OCI-LY1 (cell line): Measurements from ENCODE around the gene MANSC1.
A peak's percentile ranks its signal among the peaks of the same experiment; 100 is the strongest.

ENCODE experiments used
- H2AFZ ChIP-seq: fragments of 200-600 bp; sonication (generic), shearing (Covaris generic); 2 replicates; pipeline ENCODE4 v1.6.0; 2014; ENCODE audit warnings: antibody characterized with exemption, mild to moderate bottlenecking, low read length
- H3F3A ChIP-seq: fragments of 200-600 bp; sonication (generic), shearing (Covaris generic); 2 replicates; pipeline ENCODE4 v1.6.0; 2014; ENCODE audit warnings: mild to moderate bottlenecking, antibody characterized with exemption, low read length, moderate library complexity; ENCODE audit not compliant: insufficient read depth
- H3K27ac ChIP-seq: fragments of 200-600 bp; sonication (generic); 2 replicates; pipeline ENCODE4 v1.5.1; 2014; ENCODE audit warnings: low read length, mixed run types, mild to moderate bottlenecking, low read depth; ENCODE audit not compliant: poor library complexity, severe bottlenecking
- H3K27me3 ChIP-seq: fragments of 200-600 bp; sonication (generic); 2 replicates; pipeline ENCODE4 v1.6.0; 2014; ENCODE audit warnings: antibody characterized with exemption, mild to moderate bottlenecking, low read length, moderate library complexity; ENCODE audit not compliant: insufficient read depth
- H3K36me3 ChIP-seq: fragments of 200-600 bp; sonication (generic); 2 replicates; pipeline ENCODE4 v1.6.1; 2014; ENCODE audit warnings: mild to moderate bottlenecking, antibody characterized with exemption, low read length, moderate library complexity, mixed read lengths; ENCODE audit not compliant: insufficient read depth
- H3K4me1 ChIP-seq: fragments of 200-600 bp; sonication (generic); 2 replicates; pipeline ENCODE4 v1.5.1; 2014; ENCODE audit warnings: mild to moderate bottlenecking, low read length, moderate library complexity; ENCODE audit not compliant: insufficient read depth, severe bottlenecking
- H3K4me2 ChIP-seq: fragments of 200-600 bp; sonication (generic), shearing (Covaris generic); 2 replicates; pipeline ENCODE4 v1.6.1; 2014; ENCODE audit warnings: low read length
- H3K4me3 ChIP-seq: fragments of 200-600 bp; sonication (generic); 2 replicates; pipeline ENCODE4 v1.5.1; 2014; ENCODE audit warnings: low read length, low read depth, mild to moderate bottlenecking, mixed read lengths; ENCODE audit not compliant: poor library complexity, severe bottlenecking
- H3K79me2 ChIP-seq: fragments of 200-600 bp; shearing (Covaris generic); 2 replicates; pipeline ENCODE4 v1.6.1; 2016; ENCODE audit warnings: mixed run types, low read length, mixed read lengths; ENCODE audit not compliant: insufficient read depth
- H3K9ac ChIP-seq: fragments of 200-600 bp; sonication (generic), shearing (Covaris generic); 2 replicates; pipeline ENCODE4 v1.6.1; 2014; ENCODE audit warnings: mild to moderate bottlenecking, low read length, mixed read lengths
- H3K9me2 ChIP-seq: fragments of 200-600 bp; sonication (generic), shearing (Covaris generic); 2 replicates; pipeline ENCODE4 v1.6.1; 2014; ENCODE audit warnings: low read depth, mild to moderate bottlenecking, low read length, mixed read lengths
- H3K9me3 ChIP-seq: fragments of 200-600 bp; shearing (Covaris generic); 2 replicates; pipeline ENCODE4 v1.6.1; 2014; ENCODE audit warnings: low read length, mixed read lengths
- H4K20me1 ChIP-seq: fragments of 200-600 bp; sonication (generic), shearing (Covaris generic); 2 replicates; pipeline ENCODE4 v1.6.0; 2016; ENCODE audit warnings: mild to moderate bottlenecking, low read length; ENCODE audit not compliant: insufficient read depth
- CTCF ChIP-seq: fragments of 200-600 bp; sonication (generic), shearing (Covaris generic); IDR thresholded peaks from 2 replicates; pipeline ENCODE4 v1.5.1; 2017; ENCODE audit warnings: mild to moderate bottlenecking, antibody characterized with exemption, low read length, moderate library complexity, mixed read lengths
- EZH2 ChIP-seq: fragments of 200-600 bp; sonication (generic), shearing (Covaris generic); IDR thresholded peaks from 2 replicates; pipeline ENCODE4 v1.8.0; 2017; ENCODE audit warnings: borderline replicate concordance, mixed run types, mild to moderate bottlenecking, antibody characterized with exemption, low read length, moderate library complexity, mixed read lengths

The MANSC1 gene

GRCh38 chr12:12349711-12350665 lies at the start of gene MANSC1:
TSS of gene MANSC1 (minus strand) at chr12:12350242. CDS start at chr12:12343314, 6,928 bp downstream.
- H3K4me2 ChIP-seq = peak within 1 kb of the TSS; percentile 60
- H3K79me2 ChIP-seq = no peaks in the 10 kb centered on the region
- H3K27ac ChIP-seq = no peak within 1 kb of the TSS
- no peaks in the 10 kb centered on the region for H3K36me3 ChIP-seq
- peak within 1 kb of the TSS; percentile 29; the same call in 1 of the 2 replicates for H3K9ac ChIP-seq
- H3K4me1 ChIP-seq = peaks cover 6% of the 10 kb centered on the region
- H3K27me3 ChIP-seq = no peaks in the 10 kb centered on the region; the same call in 1 of the 2 replicates
- H3K9me2 ChIP-seq = no peaks in the 10 kb centered on the region
- H3K4me3 ChIP-seq = peak within 1 kb of the TSS; percentile 54
- TF ChIP-seq CTCF (peak; percentile 40; the same call in 1 of the 2 replicates), EZH2 (no peak)
- H2AFZ ChIP-seq = no peak within 1 kb of the TSS
- H3F3A ChIP-seq = no peaks in the 10 kb centered on the region
- H3K9me3 ChIP-seq = no peaks in the 10 kb centered on the region
- no peaks in the 10 kb centered on the region for H4K20me1 ChIP-seq

- Histone ChIP-seq H3K4me1 (no peaks in the 10 kb centered on the region), H3K36me3 (no peaks in the 10 kb centered on the region), H3F3A (no peaks in the 10 kb centered on the region), H3K9me2 (no peaks in the 10 kb centered on the region), H4K20me1 (no peaks in the 10 kb centered on the region), H3K27ac (no peak overlapping the region), H3K4me3 (no peak overlapping the region), H3K27me3 (no peaks in the 10 kb centered on the region), H2AFZ (no peak overlapping the region), H3K9me3 (no peaks in the 10 kb centered on the region), H3K79me2 (no peaks in the 10 kb centered on the region), H3K9ac (no peak overlapping the region), H3K4me2 (no peak overlapping the region)
- TF ChIP-seq EZH2 = no peak
- no peak for TF ChIP-seq CTCF
Measured at GRCh38 chr12:12399161-12399560, 49.1 kb upstream of the MANSC1 start.

GRCh38 chr12:12398026-12398859 lies 48.2 kb upstream of the MANSC1 start:
- H3K9me3 ChIP-seq = no peaks in the 10 kb centered on the region
- H4K20me1 ChIP-seq = no peaks in the 10 kb centered on the region
- TF ChIP-seq EZH2 (no peak), CTCF (no peak; the same call in 1 of the 2 replicates)
- H2AFZ ChIP-seq = no peak overlapping the region
- no peak overlapping the region for H3K4me3 ChIP-seq
- no peaks in the 10 kb centered on the region for H3F3A ChIP-seq
- no peaks in the 10 kb centered on the region for H3K9me2 ChIP-seq
- H3K36me3 ChIP-seq = no peaks in the 10 kb centered on the region
- no peak overlapping the region for H3K27ac ChIP-seq
- no peaks in the 10 kb centered on the region for H3K27me3 ChIP-seq
- no peaks in the 10 kb centered on the region for H3K4me1 ChIP-seq
- no peak overlapping the region for H3K4me2 ChIP-seq
- H3K9ac ChIP-seq = no peak overlapping the region
- H3K79me2 ChIP-seq = no peaks in the 10 kb centered on the region
